Right cardiac atrium (tissue), 5 donors: ENCODE results near the gene SMIM11. TPM values are rescaled to one million over a fixed set of nuclear protein-coding genes. Genes with fewer than 3 reads are reported as not detected.
A peak's percentile ranks its signal among the peaks of the same experiment; 100 is the strongest.

ENCODE experiments used
- ATAC-seq, 2 donors: fragments of 200-7000 bp; cut with Tn5 transposase; one replicate each; pipeline versions ENCODE4 v1.8.0 to v1.9.1; 2020; ENCODE audit warnings: moderate library complexity in 2 of 2, mild to moderate bottlenecking in 1 of 2
- DNase-seq, 3 donors: peaks; one replicate each; pipeline ENCODE4 v3.0.0-alpha.2; 2020
- H3K27ac ChIP-seq: one replicate; pipeline ENCODE4 v1.5.1; 2013; ENCODE audit warnings: mild to moderate bottlenecking, low read length, control low read depth, moderate library complexity
- H3K27me3 ChIP-seq: one replicate; pipeline ENCODE4 v1.6.1; 2013; ENCODE audit not compliant: control insufficient read depth, insufficient read depth
- H3K4me1 ChIP-seq: one replicate; pipeline ENCODE4 v1.6.1; 2013; ENCODE audit warnings: low read length; ENCODE audit not compliant: control insufficient read depth, insufficient read depth
- H3K4me3 ChIP-seq: one replicate; pipeline ENCODE4 v1.5.1; 2013; ENCODE audit warnings: low read length, control low read depth
- H3K9me3 ChIP-seq: one replicate; pipeline ENCODE4 v1.6.1; 2013; ENCODE audit warnings: low read length; ENCODE audit not compliant: control insufficient read depth
- WGBS: extraction: QIAGEN DNeasy Blood & Tissue Kit; methylation state at CpG from one replicate; pipeline ENCODE4 v1.1.7; 2013; 5-methylcytosine and 5-hydroxymethylcytosine counted together
- intact Hi-C, 4 donors: fragments of 100-400 bp; cut with DNase I; formaldehyde crosslinking; loops; one replicate each; pipeline versions ENCODE4 v1.11.0 to v1.14.0; 2022 to 2023
- polyA plus RNA-seq: library from polyadenylated mRNA; stranded (reverse); fragments of 200-250 nt; gene quantifications from one replicate; pipeline ENCODE4 v1.2.3, GENCODE V29; 2013
- total RNA-seq, 4 donors: library from RNA; stranded (reverse); fragmentation: NEBNext Ultra II Directional; extraction: Animal tissue kit (Norgen Biotek cat#: 25700); gene quantifications; one replicate each; pipeline ENCODE4 v1.2.1, GENCODE V29; 2021
- donor health status: healthy with polysubstance abuse.
- donor health status: DM: no; HTN: yes; CAD: no.
- donor health status: DM: no; HTN: no; CAD: no.
- donor health status: DM: no; HTN: yes; CAD: no; lungs with severe emphysema.
- donor health status: DM: yes; HTN: yes; CAD: no.

SMIM11 gene
- total and polyA plus RNA-seq, 5 donors, result 8.8 to 12.8 (median 11.1) TPM

- H3K9me3 ChIP-seq, result no peaks in the 10 kb centered on the region
- intact Hi-C loops, result no loop called here
- no peaks in the 10 kb centered on the region for H3K27me3 ChIP-seq
- H3K4me3 ChIP-seq, result no peak overlapping the region
- peaks cover 4% of the 10 kb centered on the region for H3K4me1 ChIP-seq
- 79% methylated on average over 3 of the region's 3 CpGs for WGBS
- ATAC-seq, result no peak
- no peak overlapping the region for H3K27ac ChIP-seq
- no peak for DNase-seq
These were observed 35.2 kb upstream of the SMIM11 start for GRCh38 chr21:34340061-34340460.

DNA sequence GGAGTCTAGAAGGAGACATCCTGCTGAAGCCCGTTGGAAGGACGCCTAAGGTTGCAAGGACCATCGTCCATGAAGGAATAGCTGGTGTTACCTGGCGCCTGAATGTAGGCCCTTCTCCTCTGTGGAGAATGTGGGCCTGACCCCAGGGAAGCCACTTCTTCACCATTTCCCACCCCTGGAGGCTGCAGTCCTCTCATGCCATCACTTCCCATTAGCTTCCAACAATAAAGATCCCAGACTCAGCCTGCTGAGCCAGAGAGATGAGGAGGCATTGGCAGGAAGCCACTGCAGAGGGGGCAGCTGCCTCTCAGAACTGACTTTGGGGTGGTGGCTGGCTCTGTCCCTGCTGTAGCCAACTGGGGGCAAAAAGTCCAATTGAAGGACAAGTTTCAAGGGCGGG is 32.8 kb upstream of the SMIM11 start:
- WGBS, result 79% methylated on average over 5 of the region's 5 CpGs
- ATAC-seq (no peak), DNase-seq (peak in 1 of 3 donors; percentile 35)
- H3K4me1 ChIP-seq, result peaks cover 10% of the 10 kb centered on the region
- intact Hi-C loops, result no loop called here
- no peak overlapping the region for H3K4me3 ChIP-seq
- no peaks in the 10 kb centered on the region for H3K9me3 ChIP-seq
- H3K27ac ChIP-seq, result no peak overlapping the region
- no peaks in the 10 kb centered on the region for H3K27me3 ChIP-seq

- peaks cover 7% of the 10 kb centered on the region for H3K4me1 ChIP-seq
- H3K27ac ChIP-seq, result no peak overlapping the region
- intact Hi-C loops, result no loop called here
- no peaks in the 10 kb centered on the region for H3K9me3 ChIP-seq
- WGBS, result 59% methylated on average over 7 of the region's 7 CpGs
- peak in 1 of 3 donors; percentile 59 for DNase-seq
- peak in 1 of 2 donors; percentile 20 for ATAC-seq
- H3K27me3 ChIP-seq, result no peaks in the 10 kb centered on the region
- no peak overlapping the region for H3K4me3 ChIP-seq
These were observed 32.0 kb upstream of the SMIM11 start for GRCh38 chr21:34343347-34343746.

- Histone ChIP-seq H3K4me1 (peaks cover 7% of the 10 kb centered on the region), H3K9me3 (no peaks in the 10 kb centered on the region), H3K27ac (no peak overlapping the region), H3K27me3 (no peaks in the 10 kb centered on the region), H3K4me3 (no peak overlapping the region)
- WGBS, result 65% methylated on average over 14 of the region's 14 CpGs
- ATAC-seq, result peak in 1 of 2 donors; percentile 41
- DNase-seq, result peak in 1 of 3 donors; percentile 78
- intact Hi-C loops, result no loop called here
These were observed 31.4 kb upstream of the SMIM11 start for GRCh38 chr21:34343838-34344381.

DNA sequence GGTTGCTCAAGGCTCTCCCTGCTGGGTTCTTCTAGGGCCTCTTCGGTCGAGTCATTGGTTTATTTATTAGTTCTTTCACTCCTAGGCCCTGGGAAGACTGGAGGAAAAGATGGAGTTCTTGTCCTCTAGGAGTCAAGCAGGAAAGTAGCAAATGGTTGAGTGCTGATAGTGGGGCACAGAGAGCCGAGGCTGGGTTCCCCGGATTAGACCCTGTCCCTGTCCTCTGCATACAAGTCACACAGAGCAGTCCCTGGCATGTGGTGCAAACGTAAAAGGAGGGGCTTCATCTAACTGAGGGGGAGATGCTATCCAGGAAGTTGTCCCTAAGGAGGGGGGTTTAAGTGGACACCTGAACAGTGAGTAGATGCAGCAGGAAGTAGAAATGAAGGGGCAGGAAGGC is 30.7 kb upstream of the SMIM11 start:
- Histone ChIP-seq H3K27me3 (no peaks in the 10 kb centered on the region), H3K4me1 (peaks cover 7% of the 10 kb centered on the region), H3K9me3 (no peaks in the 10 kb centered on the region), H3K4me3 (no peak overlapping the region), H3K27ac (no peak overlapping the region)
- WGBS, result 92% methylated on average over 5 of the region's 5 CpGs
- no peak for ATAC-seq
- no peak for DNase-seq
- intact Hi-C loops, result no loop called here

- no peaks in the 10 kb centered on the region for H3K9me3 ChIP-seq
- intact Hi-C loops, result no loop called here
- H3K27me3 ChIP-seq, result no peaks in the 10 kb centered on the region
- H3K4me3 ChIP-seq, result no peak overlapping the region
- peak overlapping the region; percentile 17 for H3K27ac ChIP-seq
- peak; percentile 18 to 25 for ATAC-seq
- H3K4me1 ChIP-seq, result peaks cover 7% of the 10 kb centered on the region
- WGBS, result 62% methylated on average over 15 of the region's 15 CpGs
- peak in 1 of 3 donors; percentile 62 for DNase-seq
These were observed 30.0 kb upstream of the SMIM11 start for GRCh38 chr21:34345091-34345871.

- Histone ChIP-seq H3K4me3 (no peak overlapping the region), H3K27ac (peak overlapping the region; percentile 17), H3K27me3 (no peaks in the 10 kb centered on the region), H3K9me3 (no peaks in the 10 kb centered on the region), H3K4me1 (peaks cover 7% of the 10 kb centered on the region)
- intact Hi-C loops, result loop anchor here in 1 of 4 donors (2.0 kb wide), 1 partner anchor 423 kb away; no protein-coding TSS in a partner anchor
- WGBS, result 53% methylated on average over 10 of the region's 10 CpGs
- DNase-seq (no peak), ATAC-seq (peak in 1 of 2 donors; percentile 34)
These were observed 29.4 kb upstream of the SMIM11 start for GRCh38 chr21:34345892-34346291.

GRCh38 chr21:34348890-34349519 is 26.3 kb upstream of the SMIM11 start:
- Histone ChIP-seq H3K4me1 (peaks cover 7% of the 10 kb centered on the region), H3K27me3 (no peaks in the 10 kb centered on the region), H3K27ac (no peak overlapping the region), H3K9me3 (no peaks in the 10 kb centered on the region), H3K4me3 (no peak overlapping the region)
- DNase-seq, result no peak
- no peak for ATAC-seq
- intact Hi-C loops, result loop anchor here in 2 of 4 donors (2.0 kb wide), 1 partner anchor 424 kb away; no protein-coding TSS in a partner anchor
- WGBS, result 69% methylated on average over 5 of the region's 5 CpGs

GRCh38 chr21:34351786-34352241 is 23.5 kb upstream of the SMIM11 start:
- Histone ChIP-seq H3K4me1 (no peaks in the 10 kb centered on the region), H3K9me3 (no peaks in the 10 kb centered on the region), H3K27me3 (no peaks in the 10 kb centered on the region), H3K4me3 (no peak overlapping the region), H3K27ac (no peak overlapping the region)
- intact Hi-C loops, result no loop called here
- DNase-seq (peak in 1 of 3 donors; percentile 71), ATAC-seq (peak; percentile 75 to 87)
- 27% methylated on average over 6 of the region's 6 CpGs for WGBS

DNA sequence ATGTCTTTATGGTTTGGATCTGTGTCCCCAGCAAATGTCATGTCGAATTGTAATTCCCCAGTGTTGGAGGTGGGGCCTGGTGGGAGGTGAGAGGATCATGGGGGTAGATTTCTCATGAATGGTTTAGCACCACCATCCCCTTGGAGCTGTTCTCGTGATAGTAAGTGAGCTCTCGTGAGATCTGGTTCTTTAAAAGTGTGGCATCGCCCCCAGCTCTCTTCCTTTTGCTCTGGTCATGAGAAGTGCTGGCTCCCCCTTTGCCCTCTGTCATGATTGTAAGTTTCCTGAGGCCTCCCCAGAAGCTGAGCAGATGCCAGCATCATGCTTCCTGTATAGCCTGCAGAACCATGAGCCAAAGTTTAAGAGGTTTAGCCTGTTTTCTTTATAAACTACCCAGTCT is 22.8 kb upstream of the SMIM11 start:
- Histone ChIP-seq H3K4me3 (no peak overlapping the region), H3K9me3 (no peaks in the 10 kb centered on the region), H3K27ac (no peak overlapping the region), H3K4me1 (no peaks in the 10 kb centered on the region), H3K27me3 (no peaks in the 10 kb centered on the region)
- DNase-seq, result no peak
- intact Hi-C loops, result no loop called here
- 82% methylated on average over 4 of the region's 4 CpGs for WGBS
- no peak for ATAC-seq

- intact Hi-C loops, result no loop called here
- Histone ChIP-seq H3K9me3 (no peaks in the 10 kb centered on the region), H3K4me3 (no peak overlapping the region), H3K27ac (no peak overlapping the region), H3K27me3 (no peaks in the 10 kb centered on the region), H3K4me1 (no peaks in the 10 kb centered on the region)
- ATAC-seq (no peak), DNase-seq (no peak)
- 91% methylated on average over 6 of the region's 6 CpGs for WGBS
These were observed 22.1 kb upstream of the SMIM11 start for GRCh38 chr21:34353182-34353581.
